AG09319 (cell line): Measurements from ENCODE around the gene AGPAT2.
"Not testable (repeated sequence)": the region's sequence is repeated elsewhere in the genome, so short reads cannot be mapped to it uniquely, and the experiment has no call there.

Source experiments
- DNase-seq: peaks from one replicate; pipeline ENCODE4 v3.0.0-alpha.2; 2010; ENCODE audit warnings: low read depth; ENCODE audit errors: extremely low read depth
- TF ChIP-seq, protein P1 (sequence below): IDR thresholded peaks from 2 replicates; pipeline ENCODE4 v1.5.1; 2011; ENCODE audit warnings: low read depth, mild to moderate bottlenecking, inconsistent platforms, low read length, moderate library complexity

Gene AGPAT2

DNA sequence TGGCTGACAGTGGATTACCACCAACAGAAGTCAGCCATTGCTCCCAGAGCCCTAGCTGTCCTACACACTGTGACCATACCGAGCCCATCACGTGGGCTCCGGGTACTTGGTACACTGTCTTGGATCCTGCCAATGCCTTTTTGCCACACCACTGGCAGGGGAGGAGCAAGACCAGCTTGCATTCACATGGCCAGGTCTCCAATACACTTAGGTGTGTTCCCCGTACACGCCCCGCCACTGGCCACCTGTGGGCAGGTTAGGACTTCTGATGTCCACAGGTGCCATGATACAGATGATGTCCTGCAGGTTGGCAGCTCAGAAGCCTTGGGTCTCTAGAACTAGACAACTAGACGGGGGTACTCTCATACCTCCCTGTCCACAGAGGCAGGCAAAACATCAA lies 19.8 kb upstream of the AGPAT2 start:
- no peak for DNase-seq
- TF ChIP-seq, protein P1, sequence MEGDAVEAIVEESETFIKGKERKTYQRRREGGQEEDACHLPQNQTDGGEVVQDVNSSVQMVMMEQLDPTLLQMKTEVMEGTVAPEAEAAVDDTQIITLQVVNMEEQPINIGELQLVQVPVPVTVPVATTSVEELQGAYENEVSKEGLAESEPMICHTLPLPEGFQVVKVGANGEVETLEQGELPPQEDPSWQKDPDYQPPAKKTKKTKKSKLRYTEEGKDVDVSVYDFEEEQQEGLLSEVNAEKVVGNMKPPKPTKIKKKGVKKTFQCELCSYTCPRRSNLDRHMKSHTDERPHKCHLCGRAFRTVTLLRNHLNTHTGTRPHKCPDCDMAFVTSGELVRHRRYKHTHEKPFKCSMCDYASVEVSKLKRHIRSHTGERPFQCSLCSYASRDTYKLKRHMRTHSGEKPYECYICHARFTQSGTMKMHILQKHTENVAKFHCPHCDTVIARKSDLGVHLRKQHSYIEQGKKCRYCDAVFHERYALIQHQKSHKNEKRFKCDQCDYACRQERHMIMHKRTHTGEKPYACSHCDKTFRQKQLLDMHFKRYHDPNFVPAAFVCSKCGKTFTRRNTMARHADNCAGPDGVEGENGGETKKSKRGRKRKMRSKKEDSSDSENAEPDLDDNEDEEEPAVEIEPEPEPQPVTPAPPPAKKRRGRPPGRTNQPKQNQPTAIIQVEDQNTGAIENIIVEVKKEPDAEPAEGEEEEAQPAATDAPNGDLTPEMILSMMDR: no peak

DNA sequence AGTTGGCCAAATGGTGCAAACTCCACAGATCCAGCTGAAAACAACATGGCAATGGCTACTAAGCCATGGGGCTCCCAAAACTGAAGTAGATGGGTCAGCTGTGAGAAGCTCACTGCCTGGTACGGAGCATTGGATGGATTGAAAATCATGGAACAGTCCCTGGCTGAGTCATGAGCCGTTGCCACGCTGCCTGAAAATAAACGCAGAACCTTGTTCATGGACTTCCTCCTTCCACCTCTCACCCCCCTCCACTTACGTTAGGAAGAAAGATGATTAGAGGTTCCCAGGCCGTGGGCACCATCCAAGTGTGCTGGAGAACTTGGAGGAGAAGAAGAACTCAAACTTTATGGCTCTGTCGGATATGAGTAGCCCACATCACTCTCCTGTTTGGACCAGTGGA lies 18.3 kb upstream of the AGPAT2 start:
- no peak for DNase-seq
- TF ChIP-seq, protein P1: no peak

DNA sequence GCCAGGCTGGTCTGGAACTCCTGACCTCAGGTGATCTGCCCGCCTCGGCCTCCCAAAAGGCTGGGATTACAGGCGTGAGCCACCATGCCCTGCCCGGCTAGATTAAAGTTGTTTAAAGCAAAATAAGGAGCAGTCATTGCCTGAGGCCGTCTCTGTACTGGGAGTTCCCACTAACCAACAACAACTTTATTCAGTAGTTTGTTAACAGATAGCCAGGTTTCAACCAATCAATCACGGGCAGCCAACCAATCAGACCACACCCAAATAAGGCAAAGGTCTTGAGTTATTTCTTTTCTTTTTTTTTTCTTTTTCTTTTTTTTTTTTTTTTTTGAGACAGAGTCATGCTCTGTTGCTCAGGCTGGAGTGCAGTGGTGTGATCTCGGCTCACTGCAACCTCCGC lies 17.5 kb upstream of the AGPAT2 start:
- DNase-seq: not testable (repeated sequence)

DNA sequence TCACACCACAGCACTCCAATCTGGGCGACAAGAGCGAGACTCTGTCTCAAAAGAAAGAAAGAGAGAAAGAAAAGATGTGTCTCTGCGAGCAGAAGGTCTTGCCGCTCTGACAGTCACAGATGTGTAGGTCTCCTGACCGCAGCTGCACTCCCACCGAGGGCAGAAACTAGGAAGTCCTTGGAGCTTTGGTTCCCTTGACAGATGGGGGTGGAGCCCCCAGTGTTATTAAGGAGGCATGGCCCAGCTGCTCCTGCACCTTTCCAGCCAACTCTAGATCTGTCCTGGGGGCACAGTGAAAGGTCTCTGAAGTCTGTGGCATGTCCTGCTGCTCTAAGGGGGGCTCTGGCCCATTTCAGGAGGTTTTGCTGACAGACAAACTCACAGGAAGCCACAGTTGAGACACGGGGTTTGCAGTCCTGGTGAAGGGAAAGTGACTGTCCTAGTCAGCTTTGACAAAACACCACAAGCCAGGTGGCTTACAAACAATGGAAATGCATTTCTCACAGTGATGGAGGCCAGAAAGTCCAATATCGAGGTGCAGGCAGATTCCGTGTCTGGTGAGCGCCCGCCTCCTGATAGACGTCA lies 16.1 kb upstream of the AGPAT2 start:
- TF ChIP-seq, protein P1: no peak
- DNase-seq: no peak

DNA sequence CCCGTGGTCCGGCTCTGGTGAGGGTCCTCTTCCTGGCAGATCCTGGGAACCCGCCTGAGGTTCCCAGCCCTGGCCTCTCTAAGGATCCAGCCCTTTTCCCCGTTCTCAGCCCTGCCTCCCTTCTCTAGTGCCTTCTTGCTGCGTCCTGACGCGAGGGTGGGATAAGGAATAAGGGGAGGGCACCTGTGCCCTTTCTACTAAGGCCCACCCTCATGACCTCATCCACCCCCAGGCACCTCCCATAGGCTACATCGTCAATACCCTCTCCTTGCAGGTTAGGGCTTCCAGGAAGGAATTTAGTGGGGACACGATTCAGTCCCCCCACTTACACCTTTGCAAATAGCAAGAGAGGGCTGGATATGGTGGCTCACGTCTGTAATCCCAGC lies 14.4 kb upstream of the AGPAT2 start:
- no peak for DNase-seq
- TF ChIP-seq, protein P1: no peak

DNA sequence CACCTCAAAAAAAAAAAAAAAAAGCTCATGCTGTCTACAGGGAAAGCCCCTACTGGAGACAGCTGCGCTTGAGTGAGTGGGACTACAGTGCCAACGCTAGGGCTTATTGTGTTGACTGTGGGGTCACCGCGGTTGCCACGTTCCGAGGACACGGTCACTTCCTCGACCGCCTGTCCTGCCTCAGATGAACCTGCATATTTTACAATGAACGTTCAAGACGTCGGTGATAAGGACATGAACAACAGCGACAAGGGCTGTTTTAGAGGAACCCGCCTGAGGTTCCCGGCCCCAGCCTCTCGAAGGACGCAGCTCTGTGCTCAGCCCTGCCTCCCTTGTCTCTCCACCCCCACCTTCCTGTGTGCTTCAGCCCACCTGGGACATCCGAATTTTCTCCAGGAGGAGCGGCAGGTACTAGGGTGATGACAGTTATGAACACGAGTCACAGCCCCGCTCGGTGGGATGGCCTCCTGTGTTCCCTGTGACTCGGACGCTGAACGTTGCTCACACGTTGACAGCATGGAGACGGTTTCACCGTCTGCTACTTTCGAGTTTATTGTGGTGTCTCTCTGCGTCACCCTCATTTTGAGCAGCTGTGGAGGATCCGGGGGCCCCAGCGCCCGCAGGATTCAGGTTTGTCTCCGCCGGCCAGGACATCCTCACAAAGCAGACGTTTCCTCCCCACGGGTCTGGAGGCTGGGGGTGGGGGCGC lies 13.9 kb upstream of the AGPAT2 start:
- TF ChIP-seq, protein P1: no peak
- DNase-seq: no peak

DNA sequence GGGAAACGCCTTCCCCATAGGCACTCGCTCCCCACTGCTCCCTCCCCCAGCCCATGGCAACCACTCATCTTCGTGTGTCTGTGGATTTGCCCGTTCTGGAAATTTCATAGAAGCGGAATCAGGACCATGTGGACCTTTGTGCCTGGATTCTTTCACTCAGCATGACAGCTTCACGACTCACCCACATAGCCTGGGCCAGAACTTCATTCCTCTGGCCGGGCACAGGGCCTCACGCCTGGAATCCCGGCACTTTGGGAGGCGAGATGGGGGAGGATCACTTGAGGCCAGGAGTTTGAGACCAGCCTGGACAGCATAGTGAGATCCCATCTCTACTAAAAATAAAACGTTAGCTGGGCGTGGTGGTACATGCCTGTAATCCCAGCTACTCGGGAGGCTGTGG lies 13.0 kb upstream of the AGPAT2 start:
- DNase-seq: no peak
- TF ChIP-seq, protein P1: no peak
